Measurements from ENCODE around the gene CRCP.

The CRCP gene

GRCh38 chr7:66083677-66084076 is 31.0 kb upstream of the CRCP start:
- no peaks in the 10 kb centered on the region for H4K20me1 ChIP-seq (ENCODE audit: insufficient read depth, low read length)
- H3K9ac ChIP-seq (ENCODE audit: low read length): no peak overlapping the region
- H3K4me3 ChIP-seq (ENCODE audit: low read length): no peak overlapping the region
- no peak overlapping the region for H3K4me2 ChIP-seq (ENCODE audit: low read depth, low read length)
- TF ChIP-seq CTCF (IDR thresholded peaks at IDR 0.05; ENCODE audit: low read length) (no peak), EZH2 (optimal IDR thresholded peaks at IDR 0.05; ENCODE audit: low read depth, low read length) (no peak), EZH2phosphoT487 (IDR thresholded peaks at IDR 0.05; ENCODE audit: low read length) (no peak)
- H2AFZ ChIP-seq (ENCODE audit: low read length): no peak overlapping the region
- no peaks in the 10 kb centered on the region for H3K27me3 ChIP-seq (replicated peaks; ENCODE audit: insufficient read depth, low read length)
- no peaks in the 10 kb centered on the region for H3K79me2 ChIP-seq (ENCODE audit: low read length)
- no peaks in the 10 kb centered on the region for H3K36me3 ChIP-seq (replicated peaks; ENCODE audit: insufficient read depth, low read length)
- no peaks in the 10 kb centered on the region for H3K9me2 ChIP-seq (replicated peaks; ENCODE audit: insufficient read depth, low read length)
- no peak overlapping the region for H3K27ac ChIP-seq (ENCODE audit: low read length)
- no peaks in the 10 kb centered on the region for H3F3A ChIP-seq (ENCODE audit: insufficient read depth, low read length)
- no peaks in the 10 kb centered on the region for H3K4me1 ChIP-seq (ENCODE audit: low read length)
- no peak for DNase-seq
- no peaks in the 10 kb centered on the region for H3K9me3 ChIP-seq (replicated peaks; ENCODE audit: insufficient read depth, low read length)

DNA sequence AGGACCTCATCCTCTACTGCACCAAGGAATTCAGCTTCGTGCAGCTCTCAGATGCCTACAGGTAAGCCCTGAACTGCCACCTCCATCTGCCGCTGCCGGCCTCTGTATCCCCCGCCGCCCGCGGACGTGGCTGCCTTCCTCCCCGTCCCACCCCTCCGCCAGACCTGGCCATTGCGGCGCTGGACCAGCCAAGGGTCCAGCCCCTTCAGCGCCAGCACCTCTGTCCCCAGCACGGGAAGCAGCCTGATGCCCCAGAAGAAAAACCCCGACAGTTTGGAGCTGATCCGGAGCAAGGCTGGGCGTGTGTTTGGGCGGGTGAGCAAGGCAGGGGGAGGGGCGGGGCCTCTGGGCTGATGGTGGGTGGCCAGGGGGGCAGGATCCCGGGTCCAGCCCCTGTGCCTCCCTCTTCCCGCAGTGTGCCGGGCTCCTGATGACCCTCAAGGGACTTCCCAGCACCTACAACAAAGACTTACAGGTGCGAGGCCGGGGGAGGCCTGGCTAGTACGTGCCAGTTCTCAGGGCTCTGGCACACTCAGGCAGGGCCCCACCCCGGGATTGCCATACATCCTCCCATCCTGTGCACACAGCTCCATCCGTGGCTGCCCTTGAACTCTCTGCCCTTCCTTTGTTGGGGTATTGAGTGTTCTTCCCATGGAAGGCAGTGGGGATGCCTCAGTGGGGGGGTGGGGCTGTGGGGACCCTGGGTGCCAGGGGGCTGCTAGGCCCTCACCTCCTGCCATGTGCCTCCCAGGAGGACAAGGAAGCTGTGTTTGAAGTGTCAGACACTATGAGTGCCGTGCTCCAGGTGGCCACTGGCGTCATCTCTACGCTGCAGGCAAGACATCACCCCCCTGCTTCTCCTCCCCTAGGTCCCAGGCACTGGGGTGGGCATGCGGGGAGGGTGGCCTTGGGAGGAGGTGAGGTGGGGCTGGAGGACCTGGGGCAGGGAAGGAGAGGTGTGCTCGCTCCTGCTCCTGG is 25.5 kb upstream of the CRCP start:
- DNase-seq: no peak
- no peak overlapping the region for H3K4me2 ChIP-seq (ENCODE audit: low read depth, low read length)
- no peak overlapping the region for H3K4me3 ChIP-seq (ENCODE audit: low read length)
- H3K4me1 ChIP-seq (ENCODE audit: low read length): no peaks in the 10 kb centered on the region
- H2AFZ ChIP-seq (ENCODE audit: low read length): no peak overlapping the region
- H3K27ac ChIP-seq (ENCODE audit: low read length): no peak overlapping the region
- TF ChIP-seq EZH2phosphoT487 (IDR thresholded peaks at IDR 0.05; ENCODE audit: low read length) (no peak), CTCF (IDR thresholded peaks at IDR 0.05; ENCODE audit: low read length) (no peak), EZH2 (optimal IDR thresholded peaks at IDR 0.05; ENCODE audit: low read depth, low read length) (no peak)
- no peaks in the 10 kb centered on the region for H3K9me2 ChIP-seq (replicated peaks; ENCODE audit: insufficient read depth, low read length)
- H3K27me3 ChIP-seq (replicated peaks; ENCODE audit: insufficient read depth, low read length): no peaks in the 10 kb centered on the region
- H3K9ac ChIP-seq (ENCODE audit: low read length): no peak overlapping the region
- no peaks in the 10 kb centered on the region for H3F3A ChIP-seq (ENCODE audit: insufficient read depth, low read length)
- no peaks in the 10 kb centered on the region for H3K9me3 ChIP-seq (replicated peaks; ENCODE audit: insufficient read depth, low read length)
- no peaks in the 10 kb centered on the region for H3K79me2 ChIP-seq (ENCODE audit: low read length)
- no peaks in the 10 kb centered on the region for H3K36me3 ChIP-seq (replicated peaks; ENCODE audit: insufficient read depth, low read length)
- no peaks in the 10 kb centered on the region for H4K20me1 ChIP-seq (ENCODE audit: insufficient read depth, low read length)

DNA sequence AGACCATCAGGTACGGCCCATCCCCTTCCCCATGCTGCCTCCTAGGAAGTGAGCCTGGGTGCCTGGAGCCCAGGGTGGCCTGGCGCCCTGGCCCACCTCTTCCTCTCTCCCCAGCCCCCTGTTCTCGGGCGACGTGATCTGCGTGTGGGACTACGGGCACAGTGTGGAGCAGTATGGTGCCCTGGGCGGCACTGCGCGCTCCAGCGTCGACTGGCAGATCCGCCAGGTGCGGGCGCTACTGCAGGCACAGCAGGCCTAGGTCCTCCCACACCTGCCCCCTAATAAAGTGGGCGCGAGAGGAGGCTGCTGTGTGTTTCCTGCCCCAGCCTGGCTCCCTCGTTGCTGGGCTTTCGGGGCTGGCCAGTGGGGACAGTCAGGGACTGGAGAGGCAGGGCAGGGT is 22.0 kb upstream of the CRCP start:
- no peaks in the 10 kb centered on the region for H3K36me3 ChIP-seq (replicated peaks; ENCODE audit: insufficient read depth, low read length)
- no peaks in the 10 kb centered on the region for H3K27me3 ChIP-seq (replicated peaks; ENCODE audit: insufficient read depth, low read length)
- no peaks in the 10 kb centered on the region for H3F3A ChIP-seq (ENCODE audit: insufficient read depth, low read length)
- H4K20me1 ChIP-seq (ENCODE audit: insufficient read depth, low read length): no peaks in the 10 kb centered on the region
- no peak overlapping the region for H3K27ac ChIP-seq (ENCODE audit: low read length)
- no peak overlapping the region for H2AFZ ChIP-seq (ENCODE audit: low read length)
- H3K4me2 ChIP-seq (ENCODE audit: low read depth, low read length): no peak overlapping the region
- no peaks in the 10 kb centered on the region for H3K4me1 ChIP-seq (ENCODE audit: low read length)
- no peak overlapping the region for H3K4me3 ChIP-seq (ENCODE audit: low read length)
- DNase-seq: no peak
- H3K79me2 ChIP-seq (ENCODE audit: low read length): no peaks in the 10 kb centered on the region
- no peak overlapping the region for H3K9ac ChIP-seq (ENCODE audit: low read length)
- H3K9me2 ChIP-seq (replicated peaks; ENCODE audit: insufficient read depth, low read length): no peaks in the 10 kb centered on the region
- TF ChIP-seq CTCF (IDR thresholded peaks at IDR 0.05; ENCODE audit: low read length) (no peak), EZH2 (optimal IDR thresholded peaks at IDR 0.05; ENCODE audit: low read depth, low read length) (no peak), EZH2phosphoT487 (IDR thresholded peaks at IDR 0.05; ENCODE audit: low read length) (no peak)
- H3K9me3 ChIP-seq (replicated peaks; ENCODE audit: insufficient read depth, low read length): no peaks in the 10 kb centered on the region

Data from MM.1S (cell line).